Thymus (tissue), 11 donors: Measurements from ENCODE around the gene GRIN2D. TPM values are rescaled to one million over a fixed set of nuclear protein-coding genes. Genes with fewer than 3 reads are reported as not detected.
A peak's percentile ranks its signal among the peaks of the same experiment; 100 is the strongest.

ENCODE experiments used
- DNase-seq, 9 donors: peaks; one replicate each; pipeline ENCODE4 v3.0.0-alpha.2; 2013; ENCODE audit warnings: low spot score in 9 of 9, low read depth in 6 of 9, missing footprints in 1 of 9
- H3K27ac ChIP-seq, 2 donors: one replicate each; pipeline ENCODE4 v1.5.1; 2013; ENCODE audit warnings: control low read depth in 1 of 2, low read depth in 1 of 2, low read length in 1 of 2, mild to moderate bottlenecking in 1 of 2, moderate library complexity in 1 of 2
- H3K27me3 ChIP-seq, 2 donors: one replicate each; pipeline ENCODE4 v1.5.1; 2013; ENCODE audit warnings: low read length in 1 of 2; ENCODE audit not compliant: control insufficient read depth in 2 of 2, insufficient read depth in 1 of 2
- H3K36me3 ChIP-seq, 2 donors: one replicate each; pipeline ENCODE4 v1.5.1; 2013; ENCODE audit warnings: low read length in 1 of 2, mild to moderate bottlenecking in 1 of 2, moderate library complexity in 1 of 2; ENCODE audit not compliant: control insufficient read depth in 2 of 2, insufficient read depth in 2 of 2
- H3K4me1 ChIP-seq, 2 donors: one replicate each; pipeline ENCODE4 v1.5.1; 2013; ENCODE audit warnings: low read length in 2 of 2; ENCODE audit not compliant: control insufficient read depth in 2 of 2, insufficient read depth in 2 of 2
- H3K4me3 ChIP-seq, 2 donors: one replicate each; pipeline ENCODE4 v1.5.1; 2013; ENCODE audit warnings: low read length in 2 of 2, control low read depth in 1 of 2, mild to moderate bottlenecking in 1 of 2
- H3K9me3 ChIP-seq, 2 donors: one replicate each; pipeline ENCODE4 v1.5.1; 2013; ENCODE audit warnings: low read length in 1 of 2, mild to moderate bottlenecking in 1 of 2; ENCODE audit not compliant: control insufficient read depth in 2 of 2, insufficient read depth in 1 of 2
- WGBS: extraction: QIAGEN DNeasy Blood & Tissue Kit; methylation state at CpG from one replicate; pipeline ENCODE4 v1.1.7; 2013; 5-methylcytosine and 5-hydroxymethylcytosine counted together
- polyA plus RNA-seq: library from polyadenylated mRNA; stranded (reverse); fragments of 200-250 nt; gene quantifications from one replicate; pipeline ENCODE4 v1.2.3, GENCODE V29; 2013
- total RNA-seq: library from RNA; stranded (reverse); fragments of 120-200 nt; gene quantifications from one replicate; pipeline ENCODE4 v1.2.4, GENCODE V29; 2013
- donor health status: healthy.

The GRIN2D gene
- total and polyA plus RNA-seq, 2 donors, result 0.05 to 0.07 TPM

GRCh38 chr19:48392860-48393558, 459 bp upstream of the GRIN2D start:
- Histone ChIP-seq H3K4me3 (no peak overlapping the region), H3K9me3 (no peaks in the 10 kb centered on the region)
- DNase-seq, result no peak

DNA sequence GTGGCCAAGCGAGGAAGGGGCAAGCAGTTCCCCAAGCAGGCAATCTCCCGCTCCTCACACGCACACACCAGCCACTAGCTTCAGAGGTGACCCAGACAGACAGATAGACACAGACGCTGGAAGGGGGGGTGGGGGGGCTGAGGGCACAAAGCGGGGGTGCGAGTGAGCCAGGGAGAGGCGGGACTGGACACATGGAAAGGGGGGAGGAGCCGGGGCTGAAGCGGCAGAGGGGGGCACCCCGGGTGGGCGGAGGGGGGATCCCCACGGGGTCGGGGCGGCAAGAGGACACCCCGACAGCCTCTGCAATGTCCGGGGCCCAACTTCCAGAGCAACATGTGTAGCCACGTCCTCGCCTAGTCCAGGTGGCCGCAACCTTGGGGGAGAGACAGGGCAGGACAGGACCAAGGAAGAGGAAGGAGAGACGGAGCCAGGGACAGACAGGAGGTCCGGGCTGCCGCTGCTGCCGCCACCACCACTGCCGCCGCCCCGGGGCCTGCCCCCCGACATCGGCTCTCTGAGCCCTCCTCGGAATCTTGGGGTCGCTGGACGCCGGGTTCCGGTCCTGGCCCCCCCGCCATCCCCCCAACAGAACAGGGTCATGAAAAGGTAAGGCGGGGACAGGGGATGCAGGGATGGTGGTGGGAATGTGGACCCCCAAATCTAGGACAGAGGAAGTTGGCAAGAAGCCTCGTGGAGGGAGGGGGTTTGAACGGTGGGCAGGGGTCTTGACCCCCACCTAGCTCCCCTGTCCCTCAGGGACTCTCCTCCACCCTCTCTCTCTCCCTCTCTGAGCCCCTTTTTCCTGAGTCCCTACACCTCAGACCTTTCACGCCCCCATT, 1.1 kb downstream of the GRIN2D start:
- no peak for DNase-seq
- peaks cover 69 to 78% of the 10 kb centered on the region in 2 donors for H3K27me3 ChIP-seq

More at GRCh38 chr19:48392860-48393558, 459 bp upstream of the GRIN2D start:
- peaks cover 57 to 65% of the 10 kb centered on the region in 2 donors for H3K27me3 ChIP-seq
- peaks cover 9 to 29% of the 10 kb centered on the region in 2 donors for H3K4me1 ChIP-seq
- peaks cover 8% of the 10 kb centered on the region in 2 donors for H3K36me3 ChIP-seq
- no peak overlapping the region for H3K27ac ChIP-seq
- WGBS, result 94% methylated on average over 15 of the region's 15 CpGs

GRCh38 chr19:48395170-48395455, 1.6 kb downstream of the GRIN2D start:
- Histone ChIP-seq H3K36me3 (no peaks in the 10 kb centered on the region), H3K9me3 (peaks cover 1 to 5% of the 10 kb centered on the region in 2 donors), H3K27ac (no peak overlapping the region), H3K27me3 (peaks cover 70 to 83% of the 10 kb centered on the region in 2 donors), H3K4me1 (peaks cover 10 to 31% of the 10 kb centered on the region in 2 donors), H3K4me3 (no peak overlapping the region)
- 18% methylated on average over 6 of the region's 6 CpGs for WGBS
- DNase-seq, result no peak

More for the DNA sequence above, 1.1 kb downstream of the GRIN2D start:
- WGBS, result 8% methylated on average over 38 of the region's 38 CpGs
- Histone ChIP-seq H3K36me3 (peaks cover 0 to under 1% of the 10 kb centered on the region in 2 donors), H3K4me1 (peaks cover 11 to 31% of the 10 kb centered on the region in 2 donors), H3K9me3 (peaks cover 1 to 5% of the 10 kb centered on the region in 2 donors), H3K4me3 (no peak overlapping the region), H3K27ac (no peak overlapping the region)

DNA sequence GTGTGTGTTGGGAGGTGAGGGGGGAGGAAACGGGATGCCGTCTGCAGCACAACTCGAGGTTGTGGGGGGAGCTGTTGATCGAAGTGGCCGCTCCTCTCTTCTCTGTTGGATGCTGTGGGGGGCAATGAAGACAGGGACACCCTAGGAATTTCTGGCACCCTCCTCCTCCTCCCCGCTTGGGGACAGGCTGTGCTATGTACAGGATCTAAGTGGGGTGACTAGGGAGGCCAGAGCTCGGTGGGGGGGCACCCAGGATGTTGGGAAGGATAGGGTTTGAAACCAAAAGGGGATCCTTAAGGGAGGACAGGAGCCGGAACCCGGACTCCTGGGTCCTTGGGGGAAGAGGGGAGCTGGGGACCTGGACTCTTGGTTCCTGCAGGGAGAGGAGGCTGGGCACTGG, 2.0 kb downstream of the GRIN2D start:
- Histone ChIP-seq H3K36me3 (no peaks in the 10 kb centered on the region), H3K27me3 (peaks cover 70 to 87% of the 10 kb centered on the region in 2 donors), H3K27ac (no peak overlapping the region), H3K4me3 (no peak overlapping the region), H3K9me3 (peaks cover 1 to 5% of the 10 kb centered on the region in 2 donors), H3K4me1 (peaks cover 6 to 27% of the 10 kb centered on the region in 2 donors)
- WGBS, result 33% methylated on average over 9 of the region's 9 CpGs
- DNase-seq, result no peak

DNA sequence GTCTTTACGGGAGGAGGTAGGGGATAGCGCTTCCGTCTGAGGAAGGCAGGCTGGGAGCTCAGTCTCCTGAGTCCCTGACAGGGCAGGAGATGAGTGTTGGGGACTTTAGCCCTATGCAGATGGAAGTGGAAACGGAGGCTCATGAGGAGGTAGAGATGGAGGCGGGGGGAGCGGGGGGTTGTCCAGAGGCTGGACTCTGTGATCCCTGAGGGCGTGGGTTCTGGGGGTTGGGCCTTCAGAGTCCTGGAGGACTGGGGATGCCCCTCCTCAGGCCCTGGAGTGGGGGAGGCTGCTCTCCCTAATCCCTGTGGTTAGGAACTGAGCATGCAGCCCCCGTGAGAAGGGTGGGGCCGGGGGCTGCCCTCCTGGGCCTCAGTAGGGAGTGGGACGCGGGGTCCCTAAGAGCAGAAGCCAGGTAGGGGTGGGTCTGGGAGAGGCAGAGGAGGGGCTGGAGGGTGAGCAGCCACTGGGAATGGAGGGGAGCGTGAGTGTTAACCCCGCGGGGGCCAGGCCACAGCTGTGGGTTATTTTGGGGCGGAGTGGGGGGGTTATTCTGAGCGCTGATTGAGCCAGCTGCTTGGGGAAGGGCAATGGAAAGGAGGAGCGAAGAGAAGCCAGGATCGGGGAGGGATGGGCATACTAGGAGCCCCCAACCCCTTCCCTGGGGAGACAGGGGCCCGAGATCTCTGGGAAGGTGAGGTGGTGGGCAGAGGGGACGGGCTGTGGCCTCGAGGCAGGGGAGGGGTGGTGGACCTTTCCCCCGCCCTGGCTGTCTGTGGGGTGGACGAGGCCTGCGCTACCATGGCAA, 2.8 kb downstream of the GRIN2D start:
- DNase-seq, result no peak
- Histone ChIP-seq H3K27ac (no peak overlapping the region), H3K36me3 (no peaks in the 10 kb centered on the region), H3K4me3 (no peak overlapping the region), H3K27me3 (peaks cover 70 to 87% of the 10 kb centered on the region in 2 donors), H3K4me1 (peaks cover 6 to 26% of the 10 kb centered on the region in 2 donors), H3K9me3 (peaks cover 1 to 5% of the 10 kb centered on the region in 2 donors)
- 66% methylated on average over 24 of the region's 24 CpGs for WGBS

DNA sequence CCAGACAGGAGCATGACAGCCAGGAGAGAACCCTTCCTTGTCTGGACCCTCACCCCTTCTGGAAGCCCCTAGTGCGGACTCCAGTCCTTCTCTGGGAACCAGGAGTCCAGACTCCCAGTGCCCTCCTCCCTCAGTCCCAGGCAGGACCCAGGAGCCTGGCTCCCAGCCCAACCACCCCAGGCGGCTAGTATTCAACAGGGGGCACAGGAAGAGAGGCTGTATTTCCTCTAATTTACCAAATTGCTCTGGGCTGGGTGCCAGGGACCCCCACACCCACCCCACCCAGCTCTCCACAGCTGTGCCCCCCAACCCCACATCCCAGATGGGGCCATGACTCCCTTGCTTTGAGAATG, 3.3 kb downstream of the GRIN2D start:
- peaks cover 1 to 5% of the 10 kb centered on the region in 2 donors for H3K9me3 ChIP-seq
- H3K27ac ChIP-seq, result no peak overlapping the region
- H3K36me3 ChIP-seq, result no peaks in the 10 kb centered on the region
- H3K4me3 ChIP-seq, result no peak overlapping the region
- peaks cover 6 to 23% of the 10 kb centered on the region in 2 donors for H3K4me1 ChIP-seq
- no peak for DNase-seq
- peaks cover 70 to 84% of the 10 kb centered on the region in 2 donors for H3K27me3 ChIP-seq
- WGBS, result 51% methylated on average over 2 of the region's 2 CpGs

GRCh38 chr19:48397263-48398101, 4.0 kb downstream of the GRIN2D start:
- peak overlapping the region; percentile 16 to 62 for H3K4me3 ChIP-seq
- DNase-seq, result no peak
- peaks cover 1 to 5% of the 10 kb centered on the region in 2 donors for H3K9me3 ChIP-seq
- peaks cover 67 to 77% of the 10 kb centered on the region in 2 donors for H3K27me3 ChIP-seq
- peaks cover 6 to 22% of the 10 kb centered on the region in 2 donors for H3K4me1 ChIP-seq
- 45% methylated on average over 22 of the region's 22 CpGs for WGBS
- no peak overlapping the region for H3K27ac ChIP-seq
- H3K36me3 ChIP-seq, result no peaks in the 10 kb centered on the region

DNA sequence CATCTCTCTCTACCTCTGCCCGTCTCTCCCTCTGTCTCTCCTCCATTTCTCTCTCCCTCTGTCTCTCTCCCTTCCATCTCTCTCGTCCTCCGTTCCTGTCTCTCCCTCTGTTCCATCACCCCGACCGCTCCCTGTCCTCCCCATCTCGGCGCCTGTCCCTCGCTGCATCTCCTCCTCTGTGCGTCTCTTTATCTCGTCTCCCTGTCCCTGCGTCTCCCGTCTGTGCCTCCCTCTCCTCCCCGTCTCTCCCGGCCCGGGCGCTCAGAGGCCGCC, 4.6 kb downstream of the GRIN2D start:
- Histone ChIP-seq H3K27me3 (peaks cover 61 to 71% of the 10 kb centered on the region in 2 donors), H3K4me3 (peak overlapping the region; percentile 16 to 62), H3K36me3 (no peaks in the 10 kb centered on the region), H3K9me3 (peaks cover 1 to 5% of the 10 kb centered on the region in 2 donors), H3K4me1 (peaks cover 6 to 22% of the 10 kb centered on the region in 2 donors), H3K27ac (no peak overlapping the region)
- no peak for DNase-seq
- 6% methylated on average over 17 of the region's 17 CpGs for WGBS
